Stimulated activated CD4-positive, alpha-beta T cell treated with anti-CD3 and anti-CD28 coated beads, Interleukin-2, amount 100 ng/mL, for 48 hours (primary cell): Measurements from ENCODE around the gene INTS11.
A peak's percentile ranks its signal among the peaks of the same experiment; 100 is the strongest.

ENCODE experiments used
- DNase-seq, 2 donors: peaks; one replicate each; pipeline ENCODE4 v3.0.0-alpha.2; 2020

INTS11 gene

GRCh38 chr1:1296070-1297061, 28.1 kb downstream of the INTS11 start:
- DNase-seq, result no peak

- no peak for DNase-seq
Measured at GRCh38 chr1:1295154-1295923, 29.1 kb downstream of the INTS11 start.

- no peak for DNase-seq
Measured at GRCh38 chr1:1294250-1294890, 30.1 kb downstream of the INTS11 start.

- no peak for DNase-seq
Measured at GRCh38 chr1:1293263-1294249, 30.9 kb downstream of the INTS11 start.

GRCh38 chr1:1292851-1293250, 31.6 kb downstream of the INTS11 start:
- no peak for DNase-seq

- DNase-seq, result no peak
Measured at GRCh38 chr1:1292442-1292779, 32.0 kb downstream of the INTS11 start.

GRCh38 chr1:1291548-1292441, 32.7 kb downstream of the INTS11 start:
- no peak for DNase-seq

GRCh38 chr1:1291023-1291528, 33.4 kb downstream of the INTS11 start:
- DNase-seq, result no peak

- DNase-seq, result peak in 1 of 2 donors; percentile 60
Measured at GRCh38 chr1:1290238-1290731, 34.2 kb downstream of the INTS11 start.

- no peak for DNase-seq
Measured at GRCh38 chr1:1287288-1288110, 37.0 kb downstream of the INTS11 start.

GRCh38 chr1:1286313-1287261, 37.9 kb downstream of the INTS11 start:
- DNase-seq, result no peak

- no peak for DNase-seq
Measured at GRCh38 chr1:1285611-1286311, 38.7 kb downstream of the INTS11 start.

GRCh38 chr1:1285102-1285571, 39.3 kb downstream of the INTS11 start:
- DNase-seq, result no peak

- DNase-seq, result no peak
Measured at GRCh38 chr1:1284221-1285101, 40.0 kb downstream of the INTS11 start.

- no peak for DNase-seq
Measured at GRCh38 chr1:1283821-1284220, 40.6 kb downstream of the INTS11 start.

GRCh38 chr1:1282998-1283397, 41.5 kb downstream of the INTS11 start:
- DNase-seq, result no peak
